ENCODE results near the gene CELF3. TPM values are rescaled to one million over a fixed set of nuclear protein-coding genes. Genes with fewer than 3 reads are reported as not detected.

The CELF3 gene
- total RNA-seq, 1 donor = not detected

- no peak for DNase-seq (ENCODE audit: low read depth)
- TF ChIP-seq, protein P1, sequence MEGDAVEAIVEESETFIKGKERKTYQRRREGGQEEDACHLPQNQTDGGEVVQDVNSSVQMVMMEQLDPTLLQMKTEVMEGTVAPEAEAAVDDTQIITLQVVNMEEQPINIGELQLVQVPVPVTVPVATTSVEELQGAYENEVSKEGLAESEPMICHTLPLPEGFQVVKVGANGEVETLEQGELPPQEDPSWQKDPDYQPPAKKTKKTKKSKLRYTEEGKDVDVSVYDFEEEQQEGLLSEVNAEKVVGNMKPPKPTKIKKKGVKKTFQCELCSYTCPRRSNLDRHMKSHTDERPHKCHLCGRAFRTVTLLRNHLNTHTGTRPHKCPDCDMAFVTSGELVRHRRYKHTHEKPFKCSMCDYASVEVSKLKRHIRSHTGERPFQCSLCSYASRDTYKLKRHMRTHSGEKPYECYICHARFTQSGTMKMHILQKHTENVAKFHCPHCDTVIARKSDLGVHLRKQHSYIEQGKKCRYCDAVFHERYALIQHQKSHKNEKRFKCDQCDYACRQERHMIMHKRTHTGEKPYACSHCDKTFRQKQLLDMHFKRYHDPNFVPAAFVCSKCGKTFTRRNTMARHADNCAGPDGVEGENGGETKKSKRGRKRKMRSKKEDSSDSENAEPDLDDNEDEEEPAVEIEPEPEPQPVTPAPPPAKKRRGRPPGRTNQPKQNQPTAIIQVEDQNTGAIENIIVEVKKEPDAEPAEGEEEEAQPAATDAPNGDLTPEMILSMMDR (IDR thresholded peaks at IDR 0.05; ENCODE audit: insufficient read depth, low read depth, low read length) = no peak
- H3K4me3 ChIP-seq (ENCODE audit: low read depth, low read length) = no peak overlapping the region
Observed at GRCh38 chr1:151714820-151715725, 1.5 kb downstream of the CELF3 start.

- DNase-seq (ENCODE audit: low read depth) = no peak
- TF ChIP-seq, protein P1 (IDR thresholded peaks at IDR 0.05; ENCODE audit: insufficient read depth, low read depth, low read length) = no peak
- no peak overlapping the region for H3K4me3 ChIP-seq (ENCODE audit: low read depth, low read length)
Observed at GRCh38 chr1:151713874-151714273, 2.7 kb downstream of the CELF3 start.

- no peak overlapping the region for H3K4me3 ChIP-seq (ENCODE audit: low read depth, low read length)
- DNase-seq (ENCODE audit: low read depth) = no peak
- TF ChIP-seq, protein P1 (IDR thresholded peaks at IDR 0.05; ENCODE audit: insufficient read depth, low read depth, low read length) = no peak
Observed at GRCh38 chr1:151713044-151713443, 3.6 kb downstream of the CELF3 start.

GRCh38 chr1:151711951-151712350, 4.7 kb downstream of the CELF3 start:
- TF ChIP-seq, protein P1 (IDR thresholded peaks at IDR 0.05; ENCODE audit: insufficient read depth, low read depth, low read length) = no peak

DNA sequence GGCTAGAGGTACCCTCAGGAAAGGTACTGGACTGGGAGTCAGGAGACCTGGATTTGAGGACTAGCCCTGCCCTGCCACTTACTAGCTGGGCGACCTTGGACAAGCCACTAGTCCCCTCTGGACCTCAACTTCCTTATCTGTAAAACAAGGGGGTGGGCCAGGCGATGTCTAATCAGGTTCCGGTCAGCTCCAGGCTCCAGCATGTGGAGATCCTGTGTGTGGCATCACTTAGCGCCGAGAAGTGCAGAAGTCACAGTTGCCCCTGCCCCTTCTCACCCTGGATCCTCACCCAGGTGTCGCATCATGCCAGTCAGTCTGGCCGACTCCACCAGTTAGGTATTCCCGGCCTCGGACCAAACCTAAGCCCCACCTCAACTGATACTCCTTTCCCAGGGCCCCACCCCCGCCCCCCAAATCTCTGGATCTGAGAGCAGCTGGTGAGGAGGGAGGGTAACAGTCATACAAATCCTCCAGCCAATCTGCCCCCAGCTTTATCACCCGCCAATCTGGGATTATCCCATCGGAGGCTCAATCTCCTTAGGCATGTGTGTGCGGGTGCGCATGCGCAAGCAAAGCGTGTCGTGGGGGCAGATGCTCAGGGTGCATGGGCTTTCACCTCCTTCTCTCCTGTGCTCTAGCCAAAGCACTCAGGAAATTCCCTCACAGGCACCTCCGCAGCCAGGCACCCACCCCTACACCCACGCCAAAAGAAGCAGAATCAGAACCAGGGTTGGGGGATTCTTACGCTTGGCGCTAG, 5.4 kb downstream of the CELF3 start:
- H3K4me3 ChIP-seq (ENCODE audit: low read depth, low read length) = no peak overlapping the region
- TF ChIP-seq, protein P1 (IDR thresholded peaks at IDR 0.05; ENCODE audit: insufficient read depth, low read depth, low read length) = no peak
- DNase-seq (ENCODE audit: low read depth) = no peak

More at GRCh38 chr1:151711951-151712350, 4.7 kb downstream of the CELF3 start:
- H3K4me3 ChIP-seq (ENCODE audit: low read depth, low read length) = no peak overlapping the region
- no peak for DNase-seq (ENCODE audit: low read depth)

DNA sequence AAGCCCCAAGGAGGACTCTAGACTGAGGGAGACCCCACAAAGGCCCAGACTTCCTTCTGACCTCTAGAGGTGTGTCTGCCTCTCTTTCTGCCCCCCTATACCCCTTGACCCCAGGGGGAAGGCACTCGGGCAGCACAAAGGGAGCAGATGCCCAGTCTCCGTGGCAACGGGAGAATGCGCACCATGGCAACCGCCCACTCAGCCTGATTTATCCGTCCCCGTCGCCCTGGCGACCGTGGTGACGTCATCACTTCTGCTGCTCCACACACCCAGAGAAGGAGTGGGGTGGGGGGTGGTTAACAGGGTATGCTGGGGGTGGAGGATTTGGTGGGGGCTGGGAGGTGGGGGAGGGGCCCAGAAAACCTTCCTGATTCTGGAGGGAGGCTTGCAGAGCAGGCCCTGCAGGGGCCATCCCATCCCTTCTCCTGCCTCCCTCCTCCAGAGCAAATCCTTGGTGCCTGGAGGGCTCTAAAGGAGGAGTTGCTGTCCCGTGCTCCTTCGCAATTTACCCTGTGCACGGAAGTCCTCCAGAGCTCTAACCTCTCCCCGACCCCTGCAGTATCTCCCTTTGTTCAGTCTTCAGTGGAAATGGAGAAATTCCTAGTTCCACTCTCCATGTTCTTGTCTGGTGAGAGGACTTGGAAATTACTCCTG, 6.3 kb downstream of the CELF3 start:
- TF ChIP-seq, protein P1 (IDR thresholded peaks at IDR 0.05; ENCODE audit: insufficient read depth, low read depth, low read length) = no peak
- no peak overlapping the region for H3K4me3 ChIP-seq (ENCODE audit: low read depth, low read length)
- DNase-seq (ENCODE audit: low read depth) = no peak

Data from fibroblast of villous mesenchyme (primary cell).